HCT116 (cell line): ENCODE results near the gene MAP3K4. TPM values are rescaled to one million over a fixed set of nuclear protein-coding genes. Genes with fewer than 3 reads are reported as not detected.

Experiments used
- ATAC-seq: fragments of 200-7000 bp; cut with Tn5 transposase; 2 replicates; pipeline ENCODE4 v1.9.1; 2020; ENCODE audit warnings: mild to moderate bottlenecking, moderate library complexity
- BruUV-seq: library from RNA; stranded (reverse); fragments of 400-500 nt; replicated peaks from 2 replicates; lab custom pipeline; 2021; lab: Mats Ljungman, UMichigan
- CTCF ChIA-PET: fragments of 300-600 bp; sonication (Branson Sonifier 250); formaldehyde crosslinking; loops from one replicate; lab custom pipeline; 2021; ENCODE audit warnings: antibody characterized with exemption; lab: Charles Lee
- POLR2A ChIA-PET: fragments of 300-600, 350-600 bp; sonication (Branson Sonifier 250); formaldehyde crosslinking; loops from one replicate; lab custom pipeline; 2021; ENCODE audit warnings: antibody characterized with exemption; lab: Charles Lee
- RAD21 ChIA-PET, 2 experiments: fragments of 300-600 bp; sonication (Branson Sonifier 250); formaldehyde crosslinking; loops; one replicate each; lab custom pipeline; 2023; ENCODE audit warnings: low total read pairs in 2 of 2; ENCODE audit not compliant: uncharacterized antibody in 2 of 2, unreplicated experiment in 2 of 2, low non-redundant PET in 1 of 2; lab: Charles Lee
- DNase-seq: peaks from one replicate; pipeline ENCODE4 v3.0.0-alpha.2; 2010; ENCODE audit warnings: low read depth, low spot score
- H2AFZ ChIP-seq: fragments of 200-600 bp; shearing (Covaris generic), sonication (generic); 2 replicates; pipeline ENCODE4 v1.6.1; 2017; ENCODE audit warnings: low read depth, mixed run types, mixed read lengths, antibody characterized with exemption, low read length; ENCODE audit not compliant: poor library complexity, severe bottlenecking
- H3K27ac ChIP-seq: 2 replicates; pipeline ENCODE4 v1.5.1; 2012; ENCODE audit warnings: low read depth, low read length
- H3K27me3 ChIP-seq: fragments of 200-600 bp; sonication (generic); 2 replicates; pipeline ENCODE4 v1.6.1; 2016; ENCODE audit warnings: mixed run types, low read length, mixed read lengths; ENCODE audit not compliant: insufficient read depth
- H3K36me3 ChIP-seq, 2 experiments: fragments of 200-500 bp in 1 of 2; fragments of 200-600 bp in 1 of 2; sonication (Bioruptor generic) in 1 of 2; sonication (generic) in 1 of 2; 2 replicates each; pipeline versions ENCODE4 v1.5.1 to v1.6.1; 2014 to 2016; ENCODE audit warnings: low read length in 2 of 2, inconsistent platforms in 1 of 2, mixed read lengths in 1 of 2, mixed run types in 1 of 2; ENCODE audit not compliant: insufficient read depth in 2 of 2, control insufficient read depth in 1 of 2
- H3K4me1 ChIP-seq, 2 experiments: fragments of 200-600 bp in 1 of 2; sonication (generic) in 1 of 2; 2 replicates each; pipeline versions ENCODE4 v1.5.1 to v1.6.1; 2012 to 2017; ENCODE audit warnings: low read length in 2 of 2, inconsistent platforms in 1 of 2, mild to moderate bottlenecking in 1 of 2, mixed read lengths in 1 of 2, mixed run types in 1 of 2, moderate library complexity in 1 of 2; ENCODE audit not compliant: insufficient read depth in 2 of 2, control insufficient read depth in 1 of 2
- H3K4me2 ChIP-seq: fragments of 200-600 bp; sonication (generic); 2 replicates; pipeline ENCODE4 v1.6.1; 2017; ENCODE audit warnings: mixed run types, low read length, mixed read lengths
- H3K4me3 ChIP-seq, 2 experiments: fragments of 200-600 bp in 1 of 2; sonication (generic) in 1 of 2; replicated peaks in 1 of 2; 2 replicates each; pipeline ENCODE4 v1.5.1; 2011 to 2016; ENCODE audit warnings: low read length in 2 of 2, control low read depth in 1 of 2, low read depth in 1 of 2, mild to moderate bottlenecking in 1 of 2, mixed read lengths in 1 of 2, mixed run types in 1 of 2
- H3K79me2 ChIP-seq: fragments of 200-600 bp; sonication (generic); 2 replicates; pipeline ENCODE4 v1.6.1; 2017; ENCODE audit warnings: mild to moderate bottlenecking, mixed run types, low read length, moderate library complexity, mixed read lengths; ENCODE audit not compliant: insufficient read depth
- H3K9ac ChIP-seq: fragments of 200-600 bp; sonication (generic); 2 replicates; pipeline ENCODE4 v1.6.1; 2016; ENCODE audit warnings: low read length, mixed read lengths
- H3K9me2 ChIP-seq: fragments of 200-600 bp; sonication (generic), shearing (Covaris generic); 2 replicates; pipeline ENCODE4 v1.6.1; 2017; ENCODE audit warnings: mixed run types, mild to moderate bottlenecking, moderate library complexity; ENCODE audit not compliant: insufficient read depth
- H3K9me3 ChIP-seq, 2 experiments: fragments of 200-500 bp in 1 of 2; fragments of 200-600 bp in 1 of 2; sonication (Bioruptor generic) in 1 of 2; sonication (generic) in 1 of 2; 2 replicates each; pipeline ENCODE4 v1.6.1; 2014 to 2017; ENCODE audit warnings: low read length in 2 of 2, mixed read lengths in 2 of 2, inconsistent platforms in 1 of 2, low read depth in 1 of 2, mild to moderate bottlenecking in 1 of 2, mixed run types in 1 of 2, moderate library complexity in 1 of 2; ENCODE audit not compliant: control insufficient read depth in 1 of 2, insufficient read depth in 1 of 2
- H4K20me1 ChIP-seq: fragments of 200-600 bp; sonication (generic), shearing (Covaris generic); 2 replicates; pipeline ENCODE4 v1.6.1; 2017; ENCODE audit warnings: mixed run types, mild to moderate bottlenecking, moderate library complexity; ENCODE audit not compliant: insufficient read depth
- CBX3 ChIP-seq: IDR thresholded peaks from 2 replicates; pipeline ENCODE4 v1.6.1; 2012; ENCODE audit warnings: low read depth
- CEBPB ChIP-seq: IDR thresholded peaks from 2 replicates; pipeline ENCODE4 v1.6.1; 2012; ENCODE audit warnings: low read depth
- EGR1 ChIP-seq: IDR thresholded peaks from 2 replicates; pipeline ENCODE4 v1.6.1; 2012; ENCODE audit warnings: low read depth
- ELF1 ChIP-seq: IDR thresholded peaks from 2 replicates; pipeline ENCODE4 v1.6.1; 2012; ENCODE audit warnings: low read depth, borderline replicate concordance
- EZH2phosphoT487 ChIP-seq: fragments of 200-600 bp; IDR thresholded peaks from 2 replicates; pipeline ENCODE4 v1.6.1; 2018; ENCODE audit warnings: antibody characterized with exemption, borderline replicate concordance
- POLR2A ChIP-seq: IDR thresholded peaks from 2 replicates; pipeline ENCODE4 v1.7.0; 2011; ENCODE audit warnings: borderline replicate concordance; ENCODE audit not compliant: insufficient read depth, insufficient read length; ENCODE audit errors: extremely low read depth
- POLR2AphosphoS5 ChIP-seq: IDR thresholded peaks from 2 replicates; pipeline ENCODE4 v1.6.1; 2011; ENCODE audit warnings: mild to moderate bottlenecking, low read depth, low read length, moderate library complexity
- SRF ChIP-seq: IDR thresholded peaks from 2 replicates; pipeline ENCODE4 v1.6.1; 2012; ENCODE audit warnings: low read depth
- intact Hi-C: fragments of 100-400 bp; cut with micrococcal nuclease; formaldehyde crosslinking; loops from 2 replicates; pipeline ENCODE4 v1.10.0; 2022
- total RNA-seq: library from RNA; stranded (reverse); gene quantifications from one replicate; pipeline ENCODE4 v1.2.1, GENCODE V29; 2021; ENCODE audit not compliant: unreplicated experiment
- TF ChIP-seq, protein P1 (sequence below), 3 experiments: fragments of 200-600 bp in 1 of 3; sonication (generic) in 1 of 3; IDR thresholded peaks in 2 of 3; conservative IDR thresholded peaks in 1 of 3; 2 replicates each; pipeline ENCODE4 v1.5.1; 2012 to 2017; ENCODE audit warnings: low read depth in 2 of 3, low read length in 2 of 3, antibody characterized with exemption in 1 of 3, borderline replicate concordance in 1 of 3, control low read depth in 1 of 3, mild to moderate bottlenecking in 1 of 3, mixed read lengths in 1 of 3, mixed run types in 1 of 3, moderate library complexity in 1 of 3; ENCODE audit not compliant: insufficient read depth in 1 of 3
- TF ChIP-seq, protein P2 (sequence below): IDR thresholded peaks from 2 replicates; pipeline ENCODE4 v1.6.1; 2012; ENCODE audit warnings: low read depth

Gene MAP3K4
- total RNA-seq, 1 experiment from 2014 or later, result 46.5 TPM

GRCh38 chr6:161161121-161161520 lies 169.6 kb downstream of the MAP3K4 start:
- no peaks in the 10 kb centered on the region for H3K79me2 ChIP-seq
- no peaks in the 10 kb centered on the region for H3K9me2 ChIP-seq
- no peaks in the 10 kb centered on the region for H3K27me3 ChIP-seq
- TF ChIP-seq POLR2AphosphoS5 (no peak), ELF1 (no peak), POLR2A (no peak), CEBPB (no peak), SRF (no peak), EGR1 (no peak), CBX3 (no peak), EZH2phosphoT487 (no peak)
- TF ChIP-seq, protein P1, sequence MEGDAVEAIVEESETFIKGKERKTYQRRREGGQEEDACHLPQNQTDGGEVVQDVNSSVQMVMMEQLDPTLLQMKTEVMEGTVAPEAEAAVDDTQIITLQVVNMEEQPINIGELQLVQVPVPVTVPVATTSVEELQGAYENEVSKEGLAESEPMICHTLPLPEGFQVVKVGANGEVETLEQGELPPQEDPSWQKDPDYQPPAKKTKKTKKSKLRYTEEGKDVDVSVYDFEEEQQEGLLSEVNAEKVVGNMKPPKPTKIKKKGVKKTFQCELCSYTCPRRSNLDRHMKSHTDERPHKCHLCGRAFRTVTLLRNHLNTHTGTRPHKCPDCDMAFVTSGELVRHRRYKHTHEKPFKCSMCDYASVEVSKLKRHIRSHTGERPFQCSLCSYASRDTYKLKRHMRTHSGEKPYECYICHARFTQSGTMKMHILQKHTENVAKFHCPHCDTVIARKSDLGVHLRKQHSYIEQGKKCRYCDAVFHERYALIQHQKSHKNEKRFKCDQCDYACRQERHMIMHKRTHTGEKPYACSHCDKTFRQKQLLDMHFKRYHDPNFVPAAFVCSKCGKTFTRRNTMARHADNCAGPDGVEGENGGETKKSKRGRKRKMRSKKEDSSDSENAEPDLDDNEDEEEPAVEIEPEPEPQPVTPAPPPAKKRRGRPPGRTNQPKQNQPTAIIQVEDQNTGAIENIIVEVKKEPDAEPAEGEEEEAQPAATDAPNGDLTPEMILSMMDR (IDR thresholded peaks at IDR 0.05 in 2 of 3, conservative IDR thresholded peaks at IDR 0.05 in 1 of 3; ENCODE audit: borderline replicate concordance in 1 of 3, insufficient read depth in 1 of 3, low read depth in 2 of 3, low read length in 2 of 3), result no peak
- TF ChIP-seq, protein P2, sequence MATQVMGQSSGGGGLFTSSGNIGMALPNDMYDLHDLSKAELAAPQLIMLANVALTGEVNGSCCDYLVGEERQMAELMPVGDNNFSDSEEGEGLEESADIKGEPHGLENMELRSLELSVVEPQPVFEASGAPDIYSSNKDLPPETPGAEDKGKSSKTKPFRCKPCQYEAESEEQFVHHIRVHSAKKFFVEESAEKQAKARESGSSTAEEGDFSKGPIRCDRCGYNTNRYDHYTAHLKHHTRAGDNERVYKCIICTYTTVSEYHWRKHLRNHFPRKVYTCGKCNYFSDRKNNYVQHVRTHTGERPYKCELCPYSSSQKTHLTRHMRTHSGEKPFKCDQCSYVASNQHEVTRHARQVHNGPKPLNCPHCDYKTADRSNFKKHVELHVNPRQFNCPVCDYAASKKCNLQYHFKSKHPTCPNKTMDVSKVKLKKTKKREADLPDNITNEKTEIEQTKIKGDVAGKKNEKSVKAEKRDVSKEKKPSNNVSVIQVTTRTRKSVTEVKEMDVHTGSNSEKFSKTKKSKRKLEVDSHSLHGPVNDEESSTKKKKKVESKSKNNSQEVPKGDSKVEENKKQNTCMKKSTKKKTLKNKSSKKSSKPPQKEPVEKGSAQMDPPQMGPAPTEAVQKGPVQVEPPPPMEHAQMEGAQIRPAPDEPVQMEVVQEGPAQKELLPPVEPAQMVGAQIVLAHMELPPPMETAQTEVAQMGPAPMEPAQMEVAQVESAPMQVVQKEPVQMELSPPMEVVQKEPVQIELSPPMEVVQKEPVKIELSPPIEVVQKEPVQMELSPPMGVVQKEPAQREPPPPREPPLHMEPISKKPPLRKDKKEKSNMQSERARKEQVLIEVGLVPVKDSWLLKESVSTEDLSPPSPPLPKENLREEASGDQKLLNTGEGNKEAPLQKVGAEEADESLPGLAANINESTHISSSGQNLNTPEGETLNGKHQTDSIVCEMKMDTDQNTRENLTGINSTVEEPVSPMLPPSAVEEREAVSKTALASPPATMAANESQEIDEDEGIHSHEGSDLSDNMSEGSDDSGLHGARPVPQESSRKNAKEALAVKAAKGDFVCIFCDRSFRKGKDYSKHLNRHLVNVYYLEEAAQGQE, result no peak
- H3K4me3 ChIP-seq, result no peak overlapping the region
- no peak overlapping the region for H3K9ac ChIP-seq
- RAD21 ChIA-PET, result no interaction called here
- no peaks in the 10 kb centered on the region for H3K36me3 ChIP-seq
- CTCF ChIA-PET, result no interaction called here
- H3K4me1 ChIP-seq, result no peaks in the 10 kb centered on the region
- DNase-seq (no peak), ATAC-seq (no peak)
- BruUV-seq, result no TSS peak
- POLR2A ChIA-PET, result no interaction called here
- intact Hi-C loops, result loop anchor here (10.0 kb wide), 1 partner anchor 114 kb away; the partner anchor contains the start of gene AGPAT4
- no peak overlapping the region for H3K27ac ChIP-seq
- no peaks in the 10 kb centered on the region for H3K9me3 ChIP-seq
- H4K20me1 ChIP-seq, result no peaks in the 10 kb centered on the region
- H3K4me2 ChIP-seq, result no peak overlapping the region
- no peak overlapping the region for H2AFZ ChIP-seq
